ENCODE results near the gene SNN. TPM values are rescaled to one million over a fixed set of nuclear protein-coding genes. Genes with fewer than 3 reads are reported as not detected.

The SNN gene
- total and polyA plus RNA-seq, 4 donors = 58.1 to 223 (median 140) TPM

DNA sequence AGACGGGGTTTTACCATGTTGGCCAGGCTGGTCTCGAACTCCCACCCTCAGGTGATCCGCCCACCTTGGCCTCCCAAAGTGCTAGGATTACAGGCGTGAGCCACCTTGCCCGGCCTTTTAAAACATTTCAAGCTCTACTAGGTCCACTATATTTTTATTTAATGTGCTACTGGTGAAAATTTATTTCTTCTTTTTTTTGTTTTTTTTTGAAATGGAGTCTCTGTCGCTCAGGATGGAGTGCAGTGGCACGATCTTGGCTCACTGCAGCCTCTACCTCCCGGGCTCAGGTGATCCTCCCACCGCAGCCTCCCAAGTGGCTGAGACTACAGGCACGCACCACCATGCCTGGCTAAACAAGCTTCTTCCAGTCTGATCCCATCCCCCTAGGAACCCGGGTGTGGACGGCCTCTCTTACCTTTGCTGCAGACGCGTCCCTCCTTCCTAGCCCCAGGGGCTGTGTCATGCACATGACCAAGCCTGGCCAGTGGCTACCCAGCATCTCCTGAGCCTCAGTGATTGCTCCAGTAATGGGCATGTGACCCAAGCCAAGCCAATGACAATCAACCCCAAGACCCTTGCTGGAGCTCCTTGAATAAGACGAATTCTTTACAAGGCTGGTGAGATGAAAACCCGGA is 41.5 kb upstream of the SNN start:
- Histone ChIP-seq H3K4me1 (ENCODE audit: control insufficient read depth, insufficient read depth, low read length) (peaks cover 34% of the 10 kb centered on the region), H3K4me3 (ENCODE audit: low read depth, low read length) (no peak overlapping the region), H3K27me3 (ENCODE audit: control insufficient read depth, insufficient read depth, low read length) (no peaks in the 10 kb centered on the region), H3K9me3 (ENCODE audit: control insufficient read depth, insufficient read depth, low read length) (no peaks in the 10 kb centered on the region), H3K36me3 (ENCODE audit: control insufficient read depth, insufficient read depth, low read length) (no peaks in the 10 kb centered on the region), H3K27ac (ENCODE audit: low read depth, low read length) (no peak overlapping the region)
- WGBS (ENCODE audit: insufficient coverage) = 92% methylated on average over 14 of the region's 16 CpGs
- no peak for DNase-seq (ENCODE audit: low read depth in 4 of 6, low spot score in 6 of 6)

DNA sequence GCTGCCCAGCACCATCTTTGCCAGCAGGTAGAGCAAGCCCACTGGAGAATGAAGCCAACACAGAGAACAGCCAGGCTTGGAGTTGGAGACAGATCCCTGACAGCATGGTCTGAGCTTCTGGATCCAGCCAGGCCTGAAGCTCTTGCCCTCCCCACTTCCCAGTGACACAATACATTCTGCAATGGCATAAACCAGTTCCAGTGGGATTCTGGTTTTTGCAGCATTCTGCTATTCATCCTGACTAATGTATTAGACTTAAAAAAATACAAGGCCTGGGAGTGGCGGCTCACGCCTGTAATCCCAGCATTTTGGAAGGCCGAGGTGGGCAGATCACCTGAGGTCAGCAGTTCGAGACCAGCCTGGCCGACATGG is 41.0 kb upstream of the SNN start:
- Histone ChIP-seq H3K27ac (ENCODE audit: low read depth, low read length) (no peak overlapping the region), H3K4me1 (ENCODE audit: control insufficient read depth, insufficient read depth, low read length) (peaks cover 34% of the 10 kb centered on the region), H3K27me3 (ENCODE audit: control insufficient read depth, insufficient read depth, low read length) (no peaks in the 10 kb centered on the region), H3K9me3 (ENCODE audit: control insufficient read depth, insufficient read depth, low read length) (no peaks in the 10 kb centered on the region), H3K4me3 (ENCODE audit: low read depth, low read length) (no peak overlapping the region), H3K36me3 (ENCODE audit: control insufficient read depth, insufficient read depth, low read length) (no peaks in the 10 kb centered on the region)
- no peak for DNase-seq (ENCODE audit: low read depth in 4 of 6, low spot score in 6 of 6)
- 100% methylated on average over 3 of the region's 5 CpGs for WGBS (ENCODE audit: insufficient coverage)

DNA sequence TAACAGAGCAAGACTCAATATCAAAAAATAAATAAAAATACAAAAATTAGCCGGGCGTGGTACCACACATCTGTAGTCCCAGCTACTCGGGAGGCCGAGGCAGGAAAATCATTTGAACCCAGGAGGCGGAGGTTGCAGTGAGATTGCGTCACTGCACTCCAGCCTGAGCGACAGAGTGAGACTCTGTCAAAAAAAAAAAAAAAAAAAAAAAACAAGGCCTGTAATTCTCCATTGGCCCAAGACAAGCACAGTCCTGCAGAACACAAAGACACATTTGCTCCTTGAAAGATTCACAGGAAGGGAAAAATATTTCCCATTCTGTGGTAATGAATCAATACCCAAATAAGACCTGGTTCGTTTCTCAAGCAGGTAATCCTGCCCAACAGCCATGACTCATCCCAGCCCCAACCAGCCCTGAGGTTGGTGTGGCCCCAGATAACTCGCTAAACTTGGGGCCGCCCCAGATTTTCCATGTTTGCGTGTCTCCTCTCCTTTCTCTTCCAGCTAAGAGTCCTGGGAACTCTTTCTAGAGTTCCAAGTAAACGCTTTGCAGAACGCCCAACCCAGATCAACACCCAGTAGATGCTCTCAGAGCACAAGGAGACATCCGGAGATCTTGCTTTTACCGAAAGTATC is 40.3 kb upstream of the SNN start:
- H3K27ac ChIP-seq (ENCODE audit: low read depth, low read length) = no peak overlapping the region
- 82% methylated on average over 9 of the region's 15 CpGs for WGBS (ENCODE audit: insufficient coverage)
- no peaks in the 10 kb centered on the region for H3K9me3 ChIP-seq (ENCODE audit: control insufficient read depth, insufficient read depth, low read length)
- H3K4me1 ChIP-seq (ENCODE audit: control insufficient read depth, insufficient read depth, low read length) = peaks cover 39% of the 10 kb centered on the region
- H3K4me3 ChIP-seq (ENCODE audit: low read depth, low read length) = no peak overlapping the region
- H3K27me3 ChIP-seq (ENCODE audit: control insufficient read depth, insufficient read depth, low read length) = no peaks in the 10 kb centered on the region
- no peaks in the 10 kb centered on the region for H3K36me3 ChIP-seq (ENCODE audit: control insufficient read depth, insufficient read depth, low read length)
- DNase-seq (ENCODE audit: low read depth in 4 of 6, low spot score in 6 of 6) = no peak

DNA sequence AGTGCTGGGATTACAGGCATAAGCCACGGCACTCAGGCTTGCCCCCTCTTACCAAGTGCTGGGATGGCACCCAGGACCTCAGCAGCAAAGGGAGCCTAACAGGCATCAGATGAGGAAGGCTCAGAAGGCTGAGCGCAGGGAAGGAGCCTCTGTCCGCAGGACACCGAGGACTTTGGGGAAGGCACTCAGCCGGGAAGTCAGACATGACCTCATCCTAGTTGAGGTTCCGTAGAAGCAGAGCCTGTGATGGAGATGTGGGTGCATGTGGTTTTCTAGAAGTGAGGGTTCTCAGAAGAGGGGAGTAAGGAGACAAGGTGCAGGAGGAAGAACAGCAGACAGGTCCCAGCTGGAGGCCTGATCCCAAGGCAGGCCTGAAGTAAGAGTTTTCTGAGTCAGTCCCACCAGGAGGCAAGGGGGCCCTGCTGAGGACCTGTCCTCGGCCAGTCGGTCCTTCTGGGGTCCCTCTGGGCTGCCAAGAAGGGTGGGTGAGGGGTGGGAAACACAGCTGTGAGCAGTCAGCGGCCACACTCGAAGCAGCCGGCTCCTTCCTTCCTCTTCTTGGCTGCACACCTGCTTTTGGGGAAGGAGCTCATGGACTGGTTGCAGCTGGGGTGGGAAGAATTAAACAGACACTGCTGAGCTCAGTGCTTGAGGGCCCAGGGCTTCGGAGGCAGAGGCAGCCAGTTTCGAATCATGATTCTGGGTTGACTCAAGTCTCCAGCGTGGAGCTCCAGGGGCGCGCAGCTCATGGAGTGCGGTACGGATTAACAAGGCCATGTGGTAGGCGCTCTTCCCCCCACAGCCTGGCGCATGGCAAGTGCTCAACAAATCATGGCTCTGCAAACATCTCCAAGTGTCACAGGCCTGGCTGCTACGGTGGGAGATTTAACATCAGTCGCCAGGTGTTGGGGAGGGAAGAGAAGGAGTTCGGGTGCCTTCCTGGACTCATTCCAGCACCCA is 38.9 kb upstream of the SNN start:
- Histone ChIP-seq H3K9me3 (ENCODE audit: control insufficient read depth, insufficient read depth, low read length) (no peaks in the 10 kb centered on the region), H3K4me3 (ENCODE audit: low read depth, low read length) (no peak overlapping the region), H3K27me3 (ENCODE audit: control insufficient read depth, insufficient read depth, low read length) (no peaks in the 10 kb centered on the region), H3K4me1 (ENCODE audit: control insufficient read depth, insufficient read depth, low read length) (peaks cover 44% of the 10 kb centered on the region), H3K36me3 (ENCODE audit: control insufficient read depth, insufficient read depth, low read length) (no peaks in the 10 kb centered on the region), H3K27ac (ENCODE audit: low read depth, low read length) (peak overlapping the region; percentile 42)
- no peak for DNase-seq (ENCODE audit: low read depth in 4 of 6, low spot score in 6 of 6)
- 70% methylated on average over 19 of the region's 23 CpGs for WGBS (ENCODE audit: insufficient coverage)

DNA sequence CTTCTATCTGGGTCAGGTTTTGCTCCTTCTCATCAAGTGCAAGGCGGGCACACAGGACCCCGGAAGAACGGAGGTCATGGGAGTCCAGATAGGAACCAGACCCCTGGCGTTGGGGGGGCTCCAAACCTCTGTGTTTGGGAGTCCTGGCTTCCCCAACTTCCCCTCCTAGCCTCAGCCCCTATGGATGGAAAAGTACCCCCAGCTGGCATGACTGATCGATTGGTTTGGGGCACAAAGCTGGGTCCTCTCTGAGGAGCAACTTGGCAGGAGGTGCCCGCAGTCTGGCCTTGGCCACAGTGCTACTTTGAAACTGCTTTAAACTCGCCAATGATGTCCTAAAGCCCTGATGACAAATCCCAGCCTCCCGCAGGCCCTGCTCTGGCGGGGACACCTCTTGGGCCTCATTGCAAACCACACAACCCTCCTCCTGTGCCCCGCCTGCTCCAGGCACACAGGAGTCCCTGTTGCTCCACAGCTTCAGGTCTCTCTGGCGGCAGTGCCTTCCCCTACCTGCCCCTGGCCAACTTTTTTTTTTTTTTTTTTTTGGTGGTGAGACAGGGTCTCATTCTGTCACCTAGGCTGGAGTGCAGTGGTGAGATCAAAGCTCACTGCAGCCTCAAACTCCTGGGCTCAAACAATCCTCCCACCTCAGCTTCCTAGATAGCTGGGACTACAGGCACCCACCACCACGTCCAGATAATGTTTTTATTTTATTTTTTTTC is 38.0 kb upstream of the SNN start:
- DNase-seq (ENCODE audit: low read depth in 4 of 6, low spot score in 6 of 6) = no peak
- H3K4me3 ChIP-seq (ENCODE audit: low read depth, low read length) = no peak overlapping the region
- 64% methylated on average over 9 of the region's 12 CpGs for WGBS (ENCODE audit: insufficient coverage)
- no peak overlapping the region for H3K27ac ChIP-seq (ENCODE audit: low read depth, low read length)
- no peaks in the 10 kb centered on the region for H3K9me3 ChIP-seq (ENCODE audit: control insufficient read depth, insufficient read depth, low read length)
- H3K36me3 ChIP-seq (ENCODE audit: control insufficient read depth, insufficient read depth, low read length) = no peaks in the 10 kb centered on the region
- peaks cover 44% of the 10 kb centered on the region for H3K4me1 ChIP-seq (ENCODE audit: control insufficient read depth, insufficient read depth, low read length)
- H3K27me3 ChIP-seq (ENCODE audit: control insufficient read depth, insufficient read depth, low read length) = no peaks in the 10 kb centered on the region

DNA sequence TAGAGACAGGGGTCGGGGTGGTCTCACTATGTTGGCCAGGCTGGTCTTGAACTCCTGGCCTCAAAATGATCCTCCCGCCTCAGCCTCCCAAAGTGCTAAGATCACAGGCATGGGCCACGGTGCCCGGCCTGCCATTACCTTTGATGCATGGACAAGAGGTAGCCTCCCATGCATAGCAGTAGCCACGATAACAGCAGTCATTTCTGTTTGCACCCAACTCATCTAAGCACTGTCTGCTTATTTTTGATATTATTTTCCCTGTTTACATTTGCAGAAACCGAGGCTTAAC is 37.5 kb upstream of the SNN start:
- H3K4me1 ChIP-seq (ENCODE audit: control insufficient read depth, insufficient read depth, low read length) = peaks cover 44% of the 10 kb centered on the region
- DNase-seq (ENCODE audit: low read depth in 4 of 6, low spot score in 6 of 6) = no peak
- H3K4me3 ChIP-seq (ENCODE audit: low read depth, low read length) = no peak overlapping the region
- H3K27ac ChIP-seq (ENCODE audit: low read depth, low read length) = peak overlapping the region; percentile 57
- H3K27me3 ChIP-seq (ENCODE audit: control insufficient read depth, insufficient read depth, low read length) = no peaks in the 10 kb centered on the region
- no peaks in the 10 kb centered on the region for H3K36me3 ChIP-seq (ENCODE audit: control insufficient read depth, insufficient read depth, low read length)
- no peaks in the 10 kb centered on the region for H3K9me3 ChIP-seq (ENCODE audit: control insufficient read depth, insufficient read depth, low read length)
- WGBS (ENCODE audit: insufficient coverage) = 91% methylated on average over 6 of the region's 6 CpGs

DNA sequence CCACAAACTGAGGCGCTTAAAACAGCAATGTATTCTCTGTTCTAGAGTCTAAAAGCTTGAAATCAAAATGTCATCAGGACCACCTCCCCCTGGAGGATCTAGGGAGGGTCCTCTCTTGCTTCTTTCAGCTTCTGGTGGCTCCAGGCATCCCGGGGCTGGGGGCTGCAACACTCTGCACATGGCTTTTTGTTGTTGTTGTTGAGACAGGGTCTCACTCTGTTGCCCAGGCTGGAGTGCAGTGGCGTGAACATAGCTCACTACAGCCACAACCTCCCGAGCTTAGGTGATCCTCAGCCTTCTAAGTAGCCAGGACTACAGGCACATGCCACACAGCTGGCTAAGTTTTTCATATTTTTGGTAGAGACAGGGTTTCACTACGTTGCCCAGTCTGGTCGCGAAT is 37.0 kb upstream of the SNN start:
- Histone ChIP-seq H3K27ac (ENCODE audit: low read depth, low read length) (peak overlapping the region; percentile 57), H3K4me3 (ENCODE audit: low read depth, low read length) (no peak overlapping the region), H3K27me3 (ENCODE audit: control insufficient read depth, insufficient read depth, low read length) (no peaks in the 10 kb centered on the region), H3K36me3 (ENCODE audit: control insufficient read depth, insufficient read depth, low read length) (no peaks in the 10 kb centered on the region), H3K9me3 (ENCODE audit: control insufficient read depth, insufficient read depth, low read length) (no peaks in the 10 kb centered on the region), H3K4me1 (ENCODE audit: control insufficient read depth, insufficient read depth, low read length) (peaks cover 44% of the 10 kb centered on the region)
- 100% methylated on average over 4 of the region's 7 CpGs for WGBS (ENCODE audit: insufficient coverage)
- no peak for DNase-seq (ENCODE audit: low read depth in 4 of 6, low spot score in 6 of 6)

DNA sequence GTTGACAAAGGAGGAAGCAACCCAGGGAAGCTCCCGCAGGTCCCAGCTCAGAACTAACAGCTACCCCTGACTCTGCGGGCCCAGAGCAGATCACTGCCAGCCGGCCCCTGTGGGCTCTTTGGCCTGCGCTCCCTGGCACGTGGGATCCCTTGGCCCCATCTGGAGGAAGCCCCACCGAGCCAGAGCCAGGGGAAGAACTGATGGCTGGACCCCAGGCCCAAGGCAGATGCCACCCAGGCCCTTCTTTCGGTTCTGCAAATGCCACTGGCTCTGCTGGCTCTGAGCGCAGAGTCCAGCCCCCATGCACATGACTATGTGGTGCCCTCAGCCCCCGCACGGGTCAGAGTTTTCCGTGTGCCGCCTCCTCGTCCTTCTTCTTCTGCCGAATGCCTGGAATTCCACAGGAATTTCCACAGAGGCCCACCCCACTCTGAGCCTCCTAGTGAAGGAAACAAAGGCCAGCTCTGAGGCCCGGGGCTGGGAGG is 35.8 kb upstream of the SNN start:
- no peak overlapping the region for H3K4me3 ChIP-seq (ENCODE audit: low read depth, low read length)
- H3K36me3 ChIP-seq (ENCODE audit: control insufficient read depth, insufficient read depth, low read length) = no peaks in the 10 kb centered on the region
- peak in 1 of 6 donors; percentile 78 for DNase-seq (ENCODE audit: low read depth in 4 of 6, low spot score in 6 of 6)
- no peaks in the 10 kb centered on the region for H3K9me3 ChIP-seq (ENCODE audit: control insufficient read depth, insufficient read depth, low read length)
- H3K27ac ChIP-seq (ENCODE audit: low read depth, low read length) = peak overlapping the region; percentile 95
- H3K4me1 ChIP-seq (ENCODE audit: control insufficient read depth, insufficient read depth, low read length) = peaks cover 41% of the 10 kb centered on the region
- whole genome bisulfite sequencing (ENCODE audit: insufficient coverage) = 37% methylated on average over 15 of the region's 15 CpGs
- no peaks in the 10 kb centered on the region for H3K27me3 ChIP-seq (ENCODE audit: control insufficient read depth, insufficient read depth, low read length)

DNA sequence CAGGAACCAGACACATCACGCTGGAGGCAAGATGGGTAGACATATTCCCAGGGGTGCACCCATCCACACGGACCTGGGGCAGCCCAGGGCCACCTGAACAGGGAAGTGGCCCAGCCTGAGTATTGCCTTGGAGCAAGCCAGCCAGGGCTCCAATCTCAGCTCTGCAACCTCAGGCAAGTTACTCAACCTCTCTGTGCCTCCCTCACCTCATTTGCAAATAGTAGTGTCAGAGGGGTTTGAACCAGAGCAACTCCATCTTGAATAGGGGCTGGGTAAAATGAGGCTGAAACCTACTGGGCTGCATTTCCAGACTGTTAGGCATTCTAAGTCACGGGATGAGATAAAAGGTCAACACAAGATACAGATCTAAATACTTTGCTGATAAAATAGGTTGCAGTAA is 35.1 kb upstream of the SNN start:
- 97% methylated on average over 3 of the region's 3 CpGs for WGBS (ENCODE audit: insufficient coverage)
- Histone ChIP-seq H3K27ac (ENCODE audit: low read depth, low read length) (peak overlapping the region; percentile 95), H3K9me3 (ENCODE audit: control insufficient read depth, insufficient read depth, low read length) (no peaks in the 10 kb centered on the region), H3K27me3 (ENCODE audit: control insufficient read depth, insufficient read depth, low read length) (no peaks in the 10 kb centered on the region), H3K4me1 (ENCODE audit: control insufficient read depth, insufficient read depth, low read length) (peaks cover 39% of the 10 kb centered on the region), H3K36me3 (ENCODE audit: control insufficient read depth, insufficient read depth, low read length) (no peaks in the 10 kb centered on the region), H3K4me3 (ENCODE audit: low read depth, low read length) (no peak overlapping the region)
- DNase-seq (ENCODE audit: low read depth in 4 of 6, low spot score in 6 of 6) = no peak
